Uterus (tissue), 2 donors: Measurements from ENCODE around the gene OGFR.

Source experiments
- POLR2A ChIP-seq, 2 donors: fragments of 450-650 bp; IDR thresholded peaks; one replicate each; pipeline ENCODE4 v1.6.1; 2016; ENCODE audit warnings: antibody characterized with exemption in 2 of 2, mild to moderate bottlenecking in 1 of 2, moderate library complexity in 1 of 2
- TF ChIP-seq, protein P1 (sequence below), 4 experiments: fragments of 200-600 bp in 2 of 4; fragments of 450-650 bp in 2 of 4; sonication (generic) in 2 of 4; IDR thresholded peaks; one replicate each; pipeline ENCODE4 v1.5.1; 2016 to 2019; ENCODE audit warnings: antibody characterized with exemption in 4 of 4, mild to moderate bottlenecking in 2 of 4, moderate library complexity in 1 of 4

DNA sequence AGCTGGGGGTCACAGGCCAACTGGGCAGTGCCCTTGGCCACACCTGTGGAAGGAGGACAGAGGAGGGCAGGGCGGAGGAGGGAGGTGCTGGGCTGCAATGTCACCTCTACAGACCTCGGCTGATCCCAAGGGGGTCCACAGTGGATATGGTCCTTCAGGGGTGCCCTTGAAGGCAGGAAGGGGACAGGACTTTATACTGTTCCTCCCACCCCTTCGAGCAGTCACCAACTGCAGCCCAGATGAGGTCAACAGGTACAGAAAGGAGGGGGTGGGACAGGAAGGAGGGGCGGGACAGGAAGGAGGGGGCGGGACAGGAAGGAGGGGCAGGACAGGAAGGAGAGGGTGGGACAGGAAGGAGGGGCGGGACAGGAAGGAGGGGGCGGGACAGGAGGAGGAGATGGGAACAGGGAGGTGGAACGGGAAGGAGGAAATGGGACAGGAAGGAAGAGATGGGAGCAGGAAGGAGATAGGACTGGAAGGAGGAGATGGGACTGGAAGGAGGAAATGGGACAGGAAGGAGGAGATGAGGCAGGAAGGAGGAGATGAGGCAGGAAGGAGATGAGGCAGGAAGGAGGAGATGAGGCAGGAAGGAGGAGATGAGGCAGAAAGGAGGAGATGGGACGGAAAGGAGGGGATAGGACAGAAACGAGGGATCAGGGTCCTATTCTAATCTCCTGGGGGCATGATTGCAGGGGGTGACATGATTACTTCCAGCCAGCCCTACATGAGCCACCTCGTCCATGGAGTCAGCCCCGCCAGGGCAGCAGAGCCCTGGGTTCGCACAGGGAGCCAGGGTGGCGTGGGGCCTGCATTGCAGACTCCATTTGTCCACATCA lies 27.7 kb upstream of the OGFR start:
- TF ChIP-seq, protein P1, sequence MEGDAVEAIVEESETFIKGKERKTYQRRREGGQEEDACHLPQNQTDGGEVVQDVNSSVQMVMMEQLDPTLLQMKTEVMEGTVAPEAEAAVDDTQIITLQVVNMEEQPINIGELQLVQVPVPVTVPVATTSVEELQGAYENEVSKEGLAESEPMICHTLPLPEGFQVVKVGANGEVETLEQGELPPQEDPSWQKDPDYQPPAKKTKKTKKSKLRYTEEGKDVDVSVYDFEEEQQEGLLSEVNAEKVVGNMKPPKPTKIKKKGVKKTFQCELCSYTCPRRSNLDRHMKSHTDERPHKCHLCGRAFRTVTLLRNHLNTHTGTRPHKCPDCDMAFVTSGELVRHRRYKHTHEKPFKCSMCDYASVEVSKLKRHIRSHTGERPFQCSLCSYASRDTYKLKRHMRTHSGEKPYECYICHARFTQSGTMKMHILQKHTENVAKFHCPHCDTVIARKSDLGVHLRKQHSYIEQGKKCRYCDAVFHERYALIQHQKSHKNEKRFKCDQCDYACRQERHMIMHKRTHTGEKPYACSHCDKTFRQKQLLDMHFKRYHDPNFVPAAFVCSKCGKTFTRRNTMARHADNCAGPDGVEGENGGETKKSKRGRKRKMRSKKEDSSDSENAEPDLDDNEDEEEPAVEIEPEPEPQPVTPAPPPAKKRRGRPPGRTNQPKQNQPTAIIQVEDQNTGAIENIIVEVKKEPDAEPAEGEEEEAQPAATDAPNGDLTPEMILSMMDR (IDR thresholded peaks at IDR 0.05), result no peak
- TF ChIP-seq POLR2A (IDR thresholded peaks at IDR 0.05), result no peak
